HepG2 (cell line): ENCODE data around the gene RANBP17. TPM values are rescaled to one million over a fixed set of nuclear protein-coding genes. Genes with fewer than 3 reads are reported as not detected.
"Not testable (repeated sequence)": the region's sequence is repeated elsewhere in the genome, so short reads cannot be mapped to it uniquely, and the experiment has no call there.

Experiments
- ATAC-seq: fragments of 200-7000 bp; cut with Tn5 transposase; 3 replicates; pipeline ENCODE4 v1.9.1; 2020; ENCODE audit warnings: mild to moderate bottlenecking, moderate library complexity
- BruUV-seq: library from RNA; stranded (reverse); fragments of 400-500 nt; replicated peaks from 2 replicates; lab custom pipeline; 2021; lab: Mats Ljungman, UMichigan
- CTCF ChIA-PET: fragments of 300-600 bp; formaldehyde crosslinking; extraction: SDS; loops from one replicate; lab custom pipeline; 2021; ENCODE audit warnings: low total read pairs, inconsistent platforms, low intra/inter-chr PET ratio; lab: Yijun Ruan, JAX
- POLR2A ChIA-PET: fragments of 350-600 bp; sonication (Branson Sonifier 250); formaldehyde crosslinking; loops from one replicate; lab custom pipeline; 2020; ENCODE audit warnings: antibody characterized with exemption, inconsistent platforms; lab: Yijun Ruan, JAX
- DNase-seq: peaks from one replicate; pipeline ENCODE4 v3.0.0-alpha.2; 2015; ENCODE audit warnings: low spot score
- FAIRE-seq: peaks from 3 replicates; lab custom pipeline; 2011; peaks lifted over from hg19 to GRCh38; lab: Jason Lieb, UNC
- H2AFZ ChIP-seq: one replicate; pipeline ENCODE4 v1.6.1; 2011; ENCODE audit warnings: low read length, inconsistent platforms
- H3K27ac ChIP-seq: fragments of 300-600 bp; 3 replicates; pipeline ENCODE4 v1.8.0; 2011; ENCODE audit warnings: mixed run types, mild to moderate bottlenecking, mixed read lengths, low read length, inconsistent platforms; ENCODE audit not compliant: insufficient read depth; ENCODE audit errors: extremely low read length
- H3K27me3 ChIP-seq, 2 experiments: fragments of 200-600 bp in 1 of 2; 2 replicates in 1 of 2; 3 replicates in 1 of 2; pipeline versions ENCODE4 v1.6.0 to v1.8.0; 2011; ENCODE audit warnings: low read length in 2 of 2, mild to moderate bottlenecking in 2 of 2, moderate library complexity in 2 of 2, inconsistent platforms in 1 of 2; ENCODE audit not compliant: insufficient read depth in 2 of 2, control insufficient read depth in 1 of 2
- H3K36me3 ChIP-seq, 2 experiments: fragments of 200-600 bp in 1 of 2; replicated peaks in 1 of 2; 2 replicates in 1 of 2; 3 replicates in 1 of 2; pipeline versions ENCODE4 v1.5.1 to v1.8.0; 2011; ENCODE audit warnings: low read length in 2 of 2, inconsistent platforms in 1 of 2; ENCODE audit not compliant: insufficient read depth in 2 of 2, control insufficient read depth in 1 of 2
- H3K4me1 ChIP-seq: 2 replicates; pipeline ENCODE4 v1.5.1; 2012; ENCODE audit warnings: low read length, inconsistent platforms; ENCODE audit not compliant: insufficient read depth
- H3K4me2 ChIP-seq: 2 replicates; pipeline ENCODE4 v1.6.0; 2011; ENCODE audit warnings: low read depth, low read length, inconsistent platforms
- H3K4me3 ChIP-seq, 3 experiments: fragments of 200-600 bp in 1 of 3; sonication (generic), shearing (Covaris generic) in 1 of 3; replicated peaks in 1 of 3; 2 replicates each; pipeline ENCODE4 v1.5.1; 2011 to 2016; ENCODE audit warnings: low read length in 3 of 3, inconsistent platforms in 2 of 3, low read depth in 2 of 3, mild to moderate bottlenecking in 2 of 3, control low read depth in 1 of 3, mixed read lengths in 1 of 3; ENCODE audit not compliant: insufficient read depth in 1 of 3
- H3K79me2 ChIP-seq: one replicate; pipeline ENCODE4 v1.6.1; 2011; ENCODE audit warnings: low read length, inconsistent platforms; ENCODE audit not compliant: insufficient read depth
- H3K9ac ChIP-seq: 2 replicates; pipeline ENCODE4 v1.6.0; 2011; ENCODE audit warnings: mild to moderate bottlenecking, low read depth, low read length, inconsistent platforms; ENCODE audit not compliant: insufficient read depth
- H3K9me3 ChIP-seq: 2 replicates; pipeline ENCODE4 v1.5.1; 2012; ENCODE audit warnings: mild to moderate bottlenecking, low read length
- H4K20me1 ChIP-seq: 2 replicates; pipeline ENCODE4 v1.6.0; 2011; ENCODE audit warnings: inconsistent platforms, mild to moderate bottlenecking, low read length, moderate library complexity; ENCODE audit not compliant: insufficient read depth
- HOXA9 ChIP-seq: sonication (generic); formaldehyde crosslinking; IDR thresholded peaks from 2 replicates; pipeline ENCODE4 v1.8.1; 2022; ENCODE audit warnings: missing genetic modification reagents, mild to moderate bottlenecking, moderate library complexity, borderline replicate concordance
- HOXD1 ChIP-seq: sonication (generic); formaldehyde crosslinking; IDR thresholded peaks from 2 replicates; pipeline ENCODE4 v1.5.0; 2020; ENCODE audit warnings: missing genetic modification reagents
- KAT7 ChIP-seq: IDR thresholded peaks from 2 replicates; pipeline ENCODE4 v1.6.1; 2018; ENCODE audit warnings: borderline replicate concordance, missing compliant biosample characterization
- PAXIP1 ChIP-seq: sonication (generic); formaldehyde crosslinking; conservative IDR thresholded peaks from 2 replicates; pipeline ENCODE4 v1.4.0; 2020; ENCODE audit warnings: mild to moderate bottlenecking, missing genetic modification reagents, moderate library complexity
- PRPF4 ChIP-seq: fragments of 200-400 bp; formaldehyde crosslinking; IDR thresholded peaks from 2 replicates; pipeline ENCODE4 v1.6.1; 2016; ENCODE audit warnings: low read length, low read depth; ENCODE audit not compliant: poor library complexity, severe bottlenecking
- RFX1 ChIP-seq: fragments of 450-650 bp; IDR thresholded peaks from 2 replicates; pipeline ENCODE4 v1.6.1; 2017
- SUZ12 ChIP-seq: fragments of 150-350 bp; IDR thresholded peaks from 2 replicates; pipeline ENCODE4 v1.6.1; 2014; ENCODE audit warnings: low read depth, low read length
- WIZ ChIP-seq: sonication (generic); formaldehyde crosslinking; IDR thresholded peaks from 2 replicates; pipeline ENCODE4 v1.5.1; 2020; ENCODE audit warnings: mild to moderate bottlenecking, missing genetic modification reagents
- ZHX2 ChIP-seq, 2 experiments: sonication (generic) in 1 of 2; formaldehyde crosslinking in 1 of 2; IDR thresholded peaks; 2 replicates each; pipeline versions ENCODE4 v1.6.1 to v1.9.0; 2014 to 2022; ENCODE audit warnings: antibody characterized with exemption in 1 of 2, borderline replicate concordance in 1 of 2, inconsistent platforms in 1 of 2, low read depth in 1 of 2, missing genetic modification reagents in 1 of 2
- WGBS: methylation state at CpG from one replicate; pipeline ENCODE4 v1.1.6; 2017; ENCODE audit warnings: low lambda C conversion rate; 5-methylcytosine and 5-hydroxymethylcytosine counted together
- in situ Hi-C: cut with HindIII; loops from 2 replicates; pipeline ENCODE4 v1.10.0; 2017; ENCODE audit warnings: low pct_unique_long_range_greater_than_20kb; ENCODE audit not compliant: extremely low pct_ligation_motif_present
- intact Hi-C: fragments of 100-400 bp; cut with micrococcal nuclease; formaldehyde crosslinking; loops from one replicate; pipeline ENCODE4 v1.10.0; 2022; ENCODE audit not compliant: unreplicated experiment
- polyA plus RNA-seq, 8 experiments: library from polyadenylated mRNA; depleted of rRNA in 3 of 8; stranded (reverse) in 7 of 8; unstranded in 1 of 8; fragments of >200 nt; fragmentation: Illumina TruSeq in 4 of 8; extraction: Trizol in 4 of 8; gene quantifications; 2 replicates each; pipeline versions ENCODE4 v1.2.1 to v1.2.3, GENCODE V29; 2011 to 2016; ENCODE audit warnings: low read depth in 4 of 8, missing spikeins in 1 of 8, mixed read lengths in 1 of 8; ENCODE audit not compliant: insufficient read depth in 1 of 8
- total RNA-seq, 5 experiments: library from RNA; depleted of rRNA; stranded (reverse); fragments of >200 nt; fragmentation: Illumina TruSeq; extraction: Trizol; gene quantifications; 2 replicates each; pipeline ENCODE4 v1.2.3, GENCODE V29; 2016; ENCODE audit warnings: low read depth in 1 of 5

Gene RANBP17
- total and polyA plus RNA-seq, 2 of the 13 experiments (the other 11 are each of a cell fraction or from before 2014, with no cell fraction given), result not detected

- TF ChIP-seq ZHX2 (IDR thresholded peaks at IDR 0.05; ENCODE audit: low read depth), result no peak
- no peak for TF ChIP-seq ZHX2 (CRISPR knock-in tag; IDR thresholded peaks at IDR 0.05; ENCODE audit: borderline replicate concordance)
- TF ChIP-seq KAT7, result no peak
- TF ChIP-seq SUZ12, result no peak
- no peak for TF ChIP-seq RFX1
- no peak for TF ChIP-seq HOXD1 (CRISPR knock-in tag)
- no peak for TF ChIP-seq PAXIP1 (CRISPR knock-in tag)
- no peak for TF ChIP-seq WIZ (CRISPR knock-in tag)
- TF ChIP-seq PRPF4, result no peak
- no peak for TF ChIP-seq HOXA9 (CRISPR knock-in tag)
Measured at GRCh38 chr5:171168171-171168570, 306.4 kb downstream of the RANBP17 start (continued).

- H4K20me1 ChIP-seq, H3K27me3 ChIP-seq, H3K4me1 ChIP-seq, H3K4me2 ChIP-seq, H2AFZ ChIP-seq, BruUV-seq, H3K4me3 ChIP-seq, ATAC-seq, H3K36me3 ChIP-seq, CTCF ChIA-PET, H3K9me3 ChIP-seq, H3K27ac ChIP-seq, FAIRE-seq, DNase-seq, in situ Hi-C loops, intact Hi-C loops, H3K9ac ChIP-seq, POLR2A ChIA-PET, H3K79me2 ChIP-seq: not testable (repeated sequence)
- 23% methylated on average over 2 of the region's 2 CpGs for WGBS
Measured at GRCh38 chr5:171174960-171175359, 313.1 kb downstream of the RANBP17 start.
